HG02798 (cell line): Measurements from ENCODE around the gene LMAN1L.

ENCODE experiments used
- ATAC-seq: cut with Tn5 transposase; IDR thresholded peaks from one replicate; pipeline ENCODE4 v1.9.1; 2021; ENCODE audit warnings: mild to moderate bottlenecking; ENCODE audit not compliant: unreplicated experiment, poor library complexity

The LMAN1L gene

GRCh38 chr15:74873756-74874424 lies 61.3 kb downstream of the LMAN1L start:
- ATAC-seq, result no peak
